SU-DHL-6 (cell line): ENCODE results near the gene TBC1D22A.

Experiments used
- H2AFZ ChIP-seq: fragments of 200-600 bp; sonication (generic); 2 replicates; pipeline ENCODE4 v1.6.1; 2014; ENCODE audit warnings: low read depth, mild to moderate bottlenecking, moderate library complexity, mixed read lengths, antibody characterized with exemption, low read length; ENCODE audit not compliant: severe bottlenecking
- H3F3A ChIP-seq: fragments of 200-600 bp; shearing (Covaris generic); 2 replicates; pipeline ENCODE4 v1.6.0; 2016; ENCODE audit warnings: antibody characterized with exemption, mild to moderate bottlenecking; ENCODE audit not compliant: insufficient read depth
- H3K27ac ChIP-seq: fragments of 200-600 bp; sonication (generic); 2 replicates; pipeline ENCODE4 v1.5.1; 2016; ENCODE audit warnings: low read depth, mild to moderate bottlenecking, low read length, moderate library complexity, mixed read lengths
- H3K27me3 ChIP-seq: fragments of 200-600 bp; sonication (generic), shearing (Covaris generic); 2 replicates; pipeline ENCODE4 v1.6.0; 2014; ENCODE audit warnings: mild to moderate bottlenecking, low read length
- H3K36me3 ChIP-seq: fragments of 200-600 bp; sonication (generic); 2 replicates; pipeline ENCODE4 v1.6.1; 2014; ENCODE audit warnings: mild to moderate bottlenecking, low read length, mixed read lengths
- H3K4me2 ChIP-seq: fragments of 300-600, 200-600 bp; shearing (Covaris generic), sonication (generic); 2 replicates; pipeline ENCODE4 v1.6.0; 2014; ENCODE audit warnings: low read length, low read depth, mild to moderate bottlenecking; ENCODE audit not compliant: poor library complexity, severe bottlenecking
- H3K4me3 ChIP-seq: fragments of 200-600 bp; sonication (generic); 2 replicates; pipeline ENCODE4 v1.5.1; 2014; ENCODE audit warnings: antibody characterized with exemption, low read length, mild to moderate bottlenecking, mixed read lengths; ENCODE audit not compliant: insufficient read depth, poor library complexity, severe bottlenecking
- H3K79me2 ChIP-seq: fragments of 200-600 bp; sonication (generic); 2 replicates; pipeline ENCODE4 v1.6.1; 2014; ENCODE audit warnings: mild to moderate bottlenecking, low read length, moderate library complexity; ENCODE audit not compliant: insufficient read depth
- H3K9ac ChIP-seq: fragments of 200-600 bp; sonication (generic); 2 replicates; pipeline ENCODE4 v1.7.0; 2014; ENCODE audit warnings: mild to moderate bottlenecking, low read length
- H3K9me2 ChIP-seq: fragments of 200-600 bp; sonication (generic); replicated peaks from 2 replicates; pipeline ENCODE4 v1.6.1; 2014; ENCODE audit warnings: low read length; ENCODE audit not compliant: insufficient read depth
- H3K9me3 ChIP-seq: fragments of 200-600 bp; sonication (generic); 2 replicates; pipeline ENCODE4 v1.6.1; 2014; ENCODE audit warnings: low read length, mixed read lengths; ENCODE audit not compliant: insufficient read depth
- H4K20me1 ChIP-seq: fragments of 200-600 bp; sonication (generic); 2 replicates; pipeline ENCODE4 v1.6.1; 2014; ENCODE audit warnings: low read depth, mild to moderate bottlenecking, antibody characterized with exemption, low read length, moderate library complexity, mixed read lengths
- EZH2phosphoT487 ChIP-seq: fragments of 200-600 bp; sonication (generic), shearing (Covaris generic); conservative IDR thresholded peaks from 2 replicates; pipeline ENCODE4 v1.6.1; 2018; ENCODE audit warnings: mild to moderate bottlenecking, antibody characterized with exemption, low read length, moderate library complexity, mixed read lengths
- TF ChIP-seq, protein P1 (sequence below): fragments of 200-600 bp; sonication (generic); IDR thresholded peaks from one replicate; pipeline ENCODE4 v1.5.1; 2017; ENCODE audit warnings: antibody characterized with exemption, mild to moderate bottlenecking, low read length, moderate library complexity; ENCODE audit not compliant: insufficient read depth, poor library complexity, severe bottlenecking

The TBC1D22A gene

DNA sequence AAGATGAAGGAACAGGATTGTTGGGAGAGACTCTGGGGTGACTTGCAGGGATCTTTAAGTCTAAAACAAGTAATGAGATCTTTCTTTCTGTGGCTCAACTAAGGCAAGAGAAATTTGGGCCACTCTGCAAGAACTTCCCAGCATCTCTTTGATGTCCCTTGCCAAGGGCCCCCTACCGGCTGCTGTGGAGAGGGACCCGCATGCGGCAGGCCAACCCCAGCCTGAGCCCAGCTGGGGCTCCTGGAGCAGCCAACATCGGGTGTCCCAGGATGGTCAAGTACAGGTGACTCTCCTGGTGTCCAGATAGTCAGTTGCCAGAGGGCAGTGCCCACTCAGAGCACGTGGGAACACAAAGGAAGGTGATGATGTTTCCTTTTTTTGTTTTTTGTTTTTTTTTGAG, 363.2 kb downstream of the TBC1D22A start:
- Histone ChIP-seq H3K4me3 (no peak overlapping the region), H2AFZ (no peak overlapping the region), H3K9me3 (no peaks in the 10 kb centered on the region), H4K20me1 (no peaks in the 10 kb centered on the region), H3K36me3 (no peaks in the 10 kb centered on the region), H3K9me2 (no peaks in the 10 kb centered on the region), H3K4me2 (no peak overlapping the region), H3K27me3 (no peaks in the 10 kb centered on the region), H3K79me2 (no peaks in the 10 kb centered on the region), H3K9ac (no peak overlapping the region), H3F3A (no peaks in the 10 kb centered on the region), H3K27ac (no peak overlapping the region)
- TF ChIP-seq, protein P1, sequence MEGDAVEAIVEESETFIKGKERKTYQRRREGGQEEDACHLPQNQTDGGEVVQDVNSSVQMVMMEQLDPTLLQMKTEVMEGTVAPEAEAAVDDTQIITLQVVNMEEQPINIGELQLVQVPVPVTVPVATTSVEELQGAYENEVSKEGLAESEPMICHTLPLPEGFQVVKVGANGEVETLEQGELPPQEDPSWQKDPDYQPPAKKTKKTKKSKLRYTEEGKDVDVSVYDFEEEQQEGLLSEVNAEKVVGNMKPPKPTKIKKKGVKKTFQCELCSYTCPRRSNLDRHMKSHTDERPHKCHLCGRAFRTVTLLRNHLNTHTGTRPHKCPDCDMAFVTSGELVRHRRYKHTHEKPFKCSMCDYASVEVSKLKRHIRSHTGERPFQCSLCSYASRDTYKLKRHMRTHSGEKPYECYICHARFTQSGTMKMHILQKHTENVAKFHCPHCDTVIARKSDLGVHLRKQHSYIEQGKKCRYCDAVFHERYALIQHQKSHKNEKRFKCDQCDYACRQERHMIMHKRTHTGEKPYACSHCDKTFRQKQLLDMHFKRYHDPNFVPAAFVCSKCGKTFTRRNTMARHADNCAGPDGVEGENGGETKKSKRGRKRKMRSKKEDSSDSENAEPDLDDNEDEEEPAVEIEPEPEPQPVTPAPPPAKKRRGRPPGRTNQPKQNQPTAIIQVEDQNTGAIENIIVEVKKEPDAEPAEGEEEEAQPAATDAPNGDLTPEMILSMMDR: no peak
- no peak for TF ChIP-seq EZH2phosphoT487

DNA sequence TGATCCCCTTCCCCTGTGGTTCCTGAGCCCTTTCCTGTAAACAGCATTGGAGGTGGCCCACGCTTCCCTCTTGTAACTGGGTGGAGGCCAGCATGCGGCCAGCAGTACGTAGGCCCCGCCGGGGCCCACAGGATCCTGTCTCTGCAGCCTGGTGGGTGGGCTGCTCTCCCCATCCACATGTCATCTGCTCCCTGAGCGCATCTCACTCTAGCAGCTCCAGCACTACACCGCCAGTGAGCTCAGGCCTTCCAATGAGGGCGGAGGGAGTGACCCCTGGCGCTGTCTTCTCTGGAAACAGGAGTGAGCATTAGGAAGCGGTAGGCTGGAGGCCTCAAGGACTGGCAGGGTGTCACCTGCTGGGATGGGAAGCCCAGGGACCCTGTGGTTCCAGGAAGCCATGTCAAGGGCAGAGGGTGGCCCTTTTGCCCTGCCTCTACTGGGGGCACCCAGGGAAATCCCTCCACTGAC, 363.9 kb downstream of the TBC1D22A start:
- H3K4me3 ChIP-seq: no peak overlapping the region
- H3F3A ChIP-seq: no peaks in the 10 kb centered on the region
- H3K27me3 ChIP-seq: no peaks in the 10 kb centered on the region
- H4K20me1 ChIP-seq: no peaks in the 10 kb centered on the region
- no peak overlapping the region for H3K9ac ChIP-seq
- no peaks in the 10 kb centered on the region for H3K9me2 ChIP-seq
- H2AFZ ChIP-seq: no peak overlapping the region
- no peaks in the 10 kb centered on the region for H3K9me3 ChIP-seq
- H3K4me2 ChIP-seq: no peak overlapping the region
- H3K36me3 ChIP-seq: no peaks in the 10 kb centered on the region
- H3K79me2 ChIP-seq: no peaks in the 10 kb centered on the region
- TF ChIP-seq EZH2phosphoT487: no peak
- TF ChIP-seq, protein P1: no peak
- H3K27ac ChIP-seq: no peak overlapping the region

DNA sequence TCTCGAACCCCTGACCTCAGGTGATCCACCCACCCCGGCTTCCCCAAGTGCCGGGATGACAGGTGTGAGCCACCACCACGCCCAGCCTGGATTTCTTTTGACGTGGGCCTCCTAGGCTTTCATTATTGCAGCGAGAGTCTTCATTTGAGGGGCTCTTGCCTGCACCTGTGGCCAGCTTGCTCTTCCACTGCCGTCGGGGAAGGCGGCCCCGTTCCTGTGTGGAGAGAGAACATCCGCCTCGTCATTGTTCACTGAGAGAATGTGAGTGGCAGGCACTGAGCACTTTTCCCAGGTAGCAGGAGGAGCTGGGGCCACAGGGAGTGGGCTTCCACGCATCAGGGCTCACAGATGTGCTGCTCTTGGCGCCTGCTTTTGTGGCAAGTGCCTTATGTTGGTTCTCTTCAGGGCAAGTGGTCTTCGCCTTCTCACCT, 365.0 kb downstream of the TBC1D22A start:
- H3K9ac ChIP-seq: no peak overlapping the region
- TF ChIP-seq EZH2phosphoT487: no peak
- TF ChIP-seq, protein P1: no peak
- H2AFZ ChIP-seq: no peak overlapping the region

More for the DNA sequence above, 365.0 kb downstream of the TBC1D22A start:
- H3K9me2 ChIP-seq: no peaks in the 10 kb centered on the region
- H3K79me2 ChIP-seq: no peaks in the 10 kb centered on the region
- H3K27me3 ChIP-seq: no peaks in the 10 kb centered on the region
- H3F3A ChIP-seq: no peaks in the 10 kb centered on the region
- no peak overlapping the region for H3K4me2 ChIP-seq
- no peaks in the 10 kb centered on the region for H4K20me1 ChIP-seq
- H3K4me3 ChIP-seq: no peak overlapping the region
- no peak overlapping the region for H3K27ac ChIP-seq
- H3K9me3 ChIP-seq: no peaks in the 10 kb centered on the region
- H3K36me3 ChIP-seq: no peaks in the 10 kb centered on the region
